Superior temporal gyrus (tissue), 1 donor: ENCODE measurements around the gene PFKFB2.
"Not testable (repeated sequence)": the region's sequence is repeated elsewhere in the genome, so short reads cannot be mapped to it uniquely, and the experiment has no call there.

ENCODE experiments used
- DNase-seq: peaks from one replicate; pipeline ENCODE4 v3.0.0-alpha.2; 2016; ENCODE audit errors: extremely low spot score

The PFKFB2 gene

GRCh38 chr1:207039380-207040180 is 13.5 kb upstream of the PFKFB2 start:
- DNase-seq, result no peak

- no peak for DNase-seq
These were observed 12.9 kb upstream of the PFKFB2 start for GRCh38 chr1:207040181-207040533.

GRCh38 chr1:207041397-207041796 is 11.7 kb upstream of the PFKFB2 start:
- DNase-seq, result not testable (repeated sequence)

- no peak for DNase-seq
These were observed 7.6 kb upstream of the PFKFB2 start for GRCh38 chr1:207045453-207045852.

GRCh38 chr1:207047505-207047904 is 5.6 kb upstream of the PFKFB2 start:
- no peak for DNase-seq

GRCh38 chr1:207048041-207048440 is 5.0 kb upstream of the PFKFB2 start:
- no peak for DNase-seq

- no peak for DNase-seq
These were observed 4.0 kb upstream of the PFKFB2 start for GRCh38 chr1:207049054-207049453.

- no peak for DNase-seq
These were observed 3.6 kb upstream of the PFKFB2 start for GRCh38 chr1:207049514-207049913.

- peak; percentile 91 for DNase-seq
These were observed 3.1 kb upstream of the PFKFB2 start for GRCh38 chr1:207049974-207050391.

- DNase-seq, result peak; percentile 93
These were observed 2.4 kb upstream of the PFKFB2 start for GRCh38 chr1:207050480-207051190.

GRCh38 chr1:207051191-207051943 is 1.7 kb upstream of the PFKFB2 start, which contains the start of gene YOD1:
Gene YOD1 (minus strand): TSS chr1:207051208. CDS start chr1:207051030, 178 bp downstream.
- no peak for DNase-seq

- no peak for DNase-seq
These were observed 1.4 kb downstream of the PFKFB2 start for GRCh38 chr1:207054491-207054890.

- no peak for DNase-seq
These were observed 2.4 kb downstream of the PFKFB2 start for GRCh38 chr1:207055386-207056001.

- DNase-seq, result no peak
These were observed 3.6 kb downstream of the PFKFB2 start for GRCh38 chr1:207056673-207057072.

GRCh38 chr1:207058252-207058651 is 5.2 kb downstream of the PFKFB2 start:
- no peak for DNase-seq

- no peak for DNase-seq
These were observed 6.1 kb downstream of the PFKFB2 start for GRCh38 chr1:207058878-207059867.

- no peak for DNase-seq
These were observed 6.8 kb downstream of the PFKFB2 start for GRCh38 chr1:207059881-207060280.

- no peak for DNase-seq
These were observed 7.5 kb downstream of the PFKFB2 start for GRCh38 chr1:207060596-207060995.

- DNase-seq, result peak; percentile 44
These were observed 9.0 kb downstream of the PFKFB2 start for GRCh38 chr1:207062058-207062457.

GRCh38 chr1:207063014-207063413 is 9.9 kb downstream of the PFKFB2 start:
- DNase-seq, result no peak

GRCh38 chr1:207064561-207064960 is 11.5 kb downstream of the PFKFB2 start:
- DNase-seq, result no peak
